GM12875 (cell line): ENCODE data around the gene TEX51.

ENCODE experiments used
- H3K4me3 ChIP-seq: one replicate; pipeline ENCODE4 v1.5.1; 2011; ENCODE audit warnings: low read depth, low read length, control low read depth
- TF ChIP-seq, protein P1 (sequence below): IDR thresholded peaks from 2 replicates; pipeline ENCODE4 v1.5.1; 2011; ENCODE audit warnings: low read depth, mild to moderate bottlenecking, control low read depth, inconsistent platforms, low read length, moderate library complexity, borderline replicate concordance; ENCODE audit not compliant: insufficient read depth

The TEX51 gene

DNA sequence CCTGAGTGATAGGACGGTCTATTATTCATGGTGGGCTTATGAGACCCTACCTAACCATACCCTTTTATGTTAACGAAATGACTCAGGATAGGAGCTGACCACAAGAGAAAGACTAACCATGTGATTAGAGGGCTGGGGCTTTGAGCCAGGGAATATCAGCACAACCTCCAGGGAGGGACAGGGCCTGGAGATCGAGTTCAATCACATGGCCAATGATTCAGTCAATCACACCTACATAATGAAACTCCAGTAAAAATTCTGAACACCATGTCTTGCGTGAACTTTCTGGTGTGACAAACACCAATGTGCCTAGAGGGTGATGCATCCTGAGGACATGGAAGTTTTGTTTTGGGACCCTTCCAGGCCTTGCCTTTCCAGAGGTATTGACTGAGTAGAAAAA lies 2.2 kb upstream of the TEX51 start:
- TF ChIP-seq, protein P1, sequence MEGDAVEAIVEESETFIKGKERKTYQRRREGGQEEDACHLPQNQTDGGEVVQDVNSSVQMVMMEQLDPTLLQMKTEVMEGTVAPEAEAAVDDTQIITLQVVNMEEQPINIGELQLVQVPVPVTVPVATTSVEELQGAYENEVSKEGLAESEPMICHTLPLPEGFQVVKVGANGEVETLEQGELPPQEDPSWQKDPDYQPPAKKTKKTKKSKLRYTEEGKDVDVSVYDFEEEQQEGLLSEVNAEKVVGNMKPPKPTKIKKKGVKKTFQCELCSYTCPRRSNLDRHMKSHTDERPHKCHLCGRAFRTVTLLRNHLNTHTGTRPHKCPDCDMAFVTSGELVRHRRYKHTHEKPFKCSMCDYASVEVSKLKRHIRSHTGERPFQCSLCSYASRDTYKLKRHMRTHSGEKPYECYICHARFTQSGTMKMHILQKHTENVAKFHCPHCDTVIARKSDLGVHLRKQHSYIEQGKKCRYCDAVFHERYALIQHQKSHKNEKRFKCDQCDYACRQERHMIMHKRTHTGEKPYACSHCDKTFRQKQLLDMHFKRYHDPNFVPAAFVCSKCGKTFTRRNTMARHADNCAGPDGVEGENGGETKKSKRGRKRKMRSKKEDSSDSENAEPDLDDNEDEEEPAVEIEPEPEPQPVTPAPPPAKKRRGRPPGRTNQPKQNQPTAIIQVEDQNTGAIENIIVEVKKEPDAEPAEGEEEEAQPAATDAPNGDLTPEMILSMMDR = no peak
- no peak overlapping the region for H3K4me3 ChIP-seq

DNA sequence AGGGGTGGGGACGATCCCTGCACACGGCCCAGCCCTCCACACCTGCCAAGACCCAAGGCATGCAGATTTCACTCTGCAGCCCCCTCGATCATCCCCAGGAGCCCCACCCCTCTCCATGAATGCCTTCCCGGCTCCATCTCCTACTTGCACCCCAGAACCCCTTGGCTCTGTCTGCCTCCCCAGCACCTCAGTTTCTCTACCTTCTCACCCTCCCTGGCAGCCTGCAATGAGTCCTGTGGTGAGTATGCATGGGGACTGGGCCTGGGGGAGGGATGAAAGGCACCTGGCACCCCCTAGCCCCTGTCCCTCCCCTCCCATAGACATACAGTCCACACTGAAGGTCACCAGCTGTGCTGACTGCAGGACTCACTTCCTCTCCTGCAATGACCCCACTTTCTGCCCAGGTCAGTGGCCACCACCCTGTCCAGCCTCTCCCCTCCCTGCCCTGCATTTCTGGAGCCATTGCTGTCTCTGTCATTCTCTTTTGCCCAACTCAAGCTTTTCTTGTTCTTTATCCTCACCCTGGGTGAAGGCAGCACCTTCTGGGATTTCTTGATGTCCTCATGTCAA lies 1.0 kb downstream of the TEX51 start:
- TF ChIP-seq, protein P1 = no peak
- no peak overlapping the region for H3K4me3 ChIP-seq

DNA sequence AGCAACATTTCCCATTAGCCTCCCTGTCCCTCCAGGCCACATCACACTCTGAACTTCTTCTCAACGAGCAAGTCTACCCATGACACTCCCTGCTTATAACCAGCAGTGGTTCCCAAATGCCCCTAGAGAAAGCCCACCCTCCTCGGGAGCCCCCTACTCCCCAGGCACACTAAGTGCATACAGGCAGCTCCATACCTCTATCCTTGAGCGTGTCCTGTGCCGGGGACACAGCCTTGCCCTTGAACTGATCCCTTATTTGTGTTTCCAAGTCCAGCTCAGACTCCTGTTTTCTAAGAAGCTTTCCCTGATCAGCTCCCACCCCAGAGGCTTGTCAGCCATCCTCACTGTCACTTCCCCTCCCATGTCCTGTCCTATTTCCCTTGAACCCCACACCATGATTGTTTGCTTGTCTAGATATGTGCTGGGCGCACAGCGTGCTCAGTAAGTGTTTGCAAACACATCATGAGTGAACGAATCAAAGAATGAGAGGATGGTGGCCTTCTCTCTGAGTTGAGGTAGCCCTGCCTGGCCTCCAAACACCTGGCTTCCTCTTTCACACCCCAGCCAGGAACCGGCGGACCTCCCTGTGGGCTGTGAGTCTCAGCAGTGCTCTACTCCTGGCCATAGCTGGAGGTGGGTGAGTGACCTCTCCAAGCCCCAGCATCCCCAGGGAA lies 2.1 kb downstream of the TEX51 start:
- TF ChIP-seq, protein P1 = no peak
- H3K4me3 ChIP-seq = no peak overlapping the region

DNA sequence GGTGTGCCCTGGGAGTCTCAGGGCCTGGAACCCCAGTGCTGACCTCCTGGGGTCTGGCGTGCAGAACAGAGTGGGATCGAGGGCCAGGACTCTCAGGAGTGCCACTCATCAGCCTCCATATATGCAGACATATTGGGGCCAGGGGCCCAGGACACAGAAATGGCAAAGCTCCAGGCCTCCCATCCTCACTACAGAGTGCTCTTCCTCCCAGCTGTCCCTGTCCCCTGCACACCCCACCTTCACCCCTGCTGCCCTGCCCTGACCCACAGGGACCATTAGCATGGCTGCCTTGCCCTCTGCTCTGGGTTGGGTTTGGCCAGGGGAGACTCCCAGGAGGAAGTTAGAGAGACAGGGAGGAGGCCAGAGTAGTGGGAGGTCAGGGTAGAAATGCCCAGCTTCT lies 2.8 kb downstream of the TEX51 start:
- TF ChIP-seq, protein P1 = no peak

DNA sequence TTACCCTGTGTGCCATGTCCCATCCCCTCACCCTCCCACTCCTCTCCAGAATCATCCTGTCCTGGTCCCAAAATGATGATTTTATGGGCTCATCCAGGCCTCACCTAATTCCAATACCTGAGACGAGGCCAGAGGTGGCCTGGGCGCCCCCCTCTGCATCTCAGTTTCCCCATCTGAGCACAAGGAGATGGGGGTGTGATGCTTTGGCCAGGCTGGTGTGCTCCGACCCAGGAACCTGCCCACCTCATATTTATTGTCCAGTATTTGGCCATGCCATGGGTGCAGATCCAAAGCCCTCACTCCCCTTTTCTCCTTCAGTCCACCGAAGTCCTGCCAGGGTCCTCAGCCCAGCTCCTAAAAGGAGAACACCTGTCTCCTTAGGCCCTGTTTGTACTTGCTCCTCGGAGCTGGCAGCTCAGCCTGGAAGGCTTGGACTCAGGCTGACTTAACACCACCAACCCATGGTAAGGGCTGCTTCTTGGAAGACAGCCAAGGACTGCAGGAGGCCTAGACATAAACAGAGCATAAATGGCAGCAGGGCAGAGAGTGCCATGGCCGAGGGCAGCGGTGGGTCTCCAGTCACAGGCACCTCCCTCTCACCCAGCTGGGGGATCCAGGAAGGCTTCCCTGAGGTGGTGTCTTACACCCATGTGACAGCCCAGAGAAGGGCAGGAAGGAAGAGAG lies 3.6 kb downstream of the TEX51 start:
- no peak overlapping the region for H3K4me3 ChIP-seq
- TF ChIP-seq, protein P1 = no peak

More for the DNA sequence above, 2.8 kb downstream of the TEX51 start:
- H3K4me3 ChIP-seq = no peak overlapping the region

DNA sequence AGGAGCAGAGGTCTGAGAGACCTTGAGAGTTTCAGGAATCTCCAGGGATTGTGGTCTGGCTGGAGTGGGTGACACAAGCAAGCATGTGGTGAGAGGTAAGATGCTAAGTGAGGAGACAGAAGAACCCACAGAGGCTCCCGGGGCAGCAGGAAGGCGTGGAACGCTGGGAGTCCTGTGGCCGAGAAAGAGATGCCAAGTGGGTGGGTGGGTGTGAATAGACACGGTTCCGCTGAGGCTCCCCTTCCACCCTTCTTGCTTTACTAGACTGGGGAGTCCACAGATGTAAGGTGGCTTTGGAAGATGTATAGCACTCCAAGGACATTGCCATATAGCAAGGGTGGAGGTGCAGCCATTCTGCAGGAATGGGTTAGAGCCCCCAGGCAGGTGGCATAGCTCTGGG lies 4.2 kb downstream of the TEX51 start:
- no peak overlapping the region for H3K4me3 ChIP-seq
- TF ChIP-seq, protein P1 = no peak
